ENCODE data around the gene TNFAIP2.

The TNFAIP2 gene

DNA sequence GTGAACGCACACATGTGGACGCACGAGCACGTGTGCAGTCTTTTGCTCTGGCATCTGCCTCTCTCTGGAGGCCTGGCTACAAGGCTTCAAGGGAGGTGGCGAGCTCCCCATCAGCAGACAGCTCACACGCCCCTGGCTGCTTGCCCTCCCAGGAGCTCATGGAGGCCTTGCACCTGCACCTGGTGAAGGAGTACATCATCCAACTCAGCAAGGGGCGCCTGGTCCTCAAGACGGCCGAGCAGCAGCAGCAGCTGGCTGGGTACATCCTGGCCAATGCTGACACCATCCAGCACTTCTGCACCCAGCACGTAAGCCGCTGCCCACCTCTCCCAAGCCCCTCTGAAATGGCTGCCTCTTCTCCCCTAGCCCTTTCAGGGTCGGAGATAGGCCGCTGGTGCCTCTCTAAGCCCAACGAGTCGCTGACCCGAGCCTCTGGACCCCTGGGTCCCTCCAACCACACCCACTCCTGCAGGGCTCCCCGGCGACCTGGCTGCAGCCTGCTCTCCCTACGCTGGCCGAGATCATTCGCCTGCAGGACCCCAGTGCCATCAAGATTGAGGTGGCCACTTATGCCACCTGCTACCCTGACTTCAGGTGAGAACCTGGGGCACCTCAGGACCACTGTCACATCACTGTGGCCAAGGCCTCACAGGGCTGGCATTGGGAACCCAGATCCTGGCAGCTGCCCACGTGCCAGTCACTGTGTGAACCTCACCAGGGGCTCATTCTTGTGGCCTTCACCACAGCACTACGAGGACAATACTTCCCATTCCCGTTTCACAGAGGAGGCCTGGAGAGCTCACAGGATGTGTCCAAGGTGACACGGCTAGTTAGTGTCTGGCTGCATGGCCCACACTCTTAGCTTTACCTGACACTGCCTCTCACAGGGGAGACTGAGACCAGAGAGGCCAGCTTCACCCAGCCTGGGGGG, 10.2 kb downstream of the TNFAIP2 start:
- DNase-seq (ENCODE audit: extremely low read depth in 1 of 2, low read depth in 1 of 2), result no peak

DNA sequence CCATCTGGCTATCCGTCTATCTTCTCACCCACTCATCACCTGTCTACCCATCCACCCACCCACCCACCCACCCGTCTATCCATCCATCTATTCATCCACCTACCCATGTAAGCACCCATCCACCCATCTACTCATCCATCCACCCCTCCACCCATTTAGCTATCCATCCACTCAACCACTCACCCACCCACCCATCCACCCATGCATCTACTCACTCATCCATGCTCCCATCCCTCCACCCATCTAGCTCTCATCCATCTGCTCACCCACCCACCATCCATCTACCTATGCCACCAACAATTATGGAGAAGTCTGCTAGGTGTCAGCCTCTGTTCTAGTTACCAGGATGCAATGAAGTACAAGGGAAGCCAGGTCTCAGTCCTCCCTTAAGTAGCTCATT, 11.1 kb downstream of the TNFAIP2 start:
- DNase-seq (ENCODE audit: extremely low read depth in 1 of 2, low read depth in 1 of 2), result no peak

DNA sequence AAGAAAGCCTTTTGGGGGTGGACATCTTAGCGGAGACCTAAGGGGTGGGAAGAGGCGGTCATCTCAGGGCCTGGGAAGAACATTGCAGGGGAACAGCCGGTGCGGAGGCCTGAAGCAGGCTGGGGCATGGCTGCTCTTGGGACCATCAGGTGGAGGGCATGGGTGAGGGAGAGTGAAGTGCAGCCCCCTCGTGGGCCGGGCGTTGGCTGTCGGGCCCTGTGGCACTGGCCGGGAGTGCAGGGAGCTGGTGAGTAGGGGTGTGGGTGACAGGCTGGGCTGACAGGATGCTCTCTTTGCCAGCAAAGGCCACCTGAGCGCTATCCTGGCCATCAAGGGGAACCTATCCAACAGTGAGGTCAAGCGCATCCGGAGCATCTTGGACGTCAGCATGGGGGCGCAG, 11.7 kb downstream of the TNFAIP2 start:
- no peak for DNase-seq (ENCODE audit: extremely low read depth in 1 of 2, low read depth in 1 of 2)

DNA sequence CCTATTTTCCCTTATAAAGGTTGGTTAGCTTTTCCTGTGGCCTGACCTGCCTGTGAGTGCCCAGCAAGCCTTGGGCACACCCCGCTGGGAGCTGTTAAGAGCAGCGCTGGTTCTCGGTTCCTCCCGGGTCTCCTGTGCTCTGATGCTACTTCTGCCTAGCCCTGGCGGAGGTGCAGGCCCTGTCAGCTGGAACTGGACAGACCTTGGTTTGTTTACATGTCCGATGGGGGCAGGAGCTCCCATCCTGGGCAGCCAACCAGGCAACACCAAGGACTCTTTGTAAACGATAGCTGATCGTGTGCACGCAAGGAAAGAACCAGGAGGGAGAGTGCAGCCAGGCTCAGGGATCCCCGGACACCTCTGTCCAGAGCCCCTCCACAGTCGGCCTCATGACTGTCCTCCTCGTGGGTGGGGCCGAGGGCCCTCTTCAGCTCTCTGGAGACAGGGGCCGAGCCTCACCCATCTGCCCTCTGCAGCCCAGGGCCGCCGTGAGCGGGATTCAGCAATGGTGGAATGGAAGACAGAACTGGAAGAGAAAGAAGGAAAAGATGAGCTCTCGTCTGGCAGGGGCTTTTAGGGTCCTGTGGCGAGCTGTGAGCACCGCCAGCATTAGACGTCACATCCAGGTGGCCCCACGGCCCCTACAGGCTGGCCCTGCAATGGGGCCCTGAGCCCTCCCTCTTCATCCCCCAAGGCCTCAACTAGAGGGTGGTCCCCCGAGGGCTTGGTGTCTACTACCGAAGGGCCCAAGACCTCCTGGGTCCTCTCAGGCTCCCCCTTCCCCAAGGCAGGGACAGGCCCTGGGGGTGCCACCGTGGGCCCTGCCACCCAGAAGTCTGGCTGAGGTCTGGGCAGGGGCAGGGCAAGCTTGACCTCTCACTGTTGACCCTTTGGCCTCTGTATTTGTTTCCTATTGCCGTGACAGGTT, 12.3 kb downstream of the TNFAIP2 start:
- DNase-seq (ENCODE audit: extremely low read depth in 1 of 2, low read depth in 1 of 2), result no peak

DNA sequence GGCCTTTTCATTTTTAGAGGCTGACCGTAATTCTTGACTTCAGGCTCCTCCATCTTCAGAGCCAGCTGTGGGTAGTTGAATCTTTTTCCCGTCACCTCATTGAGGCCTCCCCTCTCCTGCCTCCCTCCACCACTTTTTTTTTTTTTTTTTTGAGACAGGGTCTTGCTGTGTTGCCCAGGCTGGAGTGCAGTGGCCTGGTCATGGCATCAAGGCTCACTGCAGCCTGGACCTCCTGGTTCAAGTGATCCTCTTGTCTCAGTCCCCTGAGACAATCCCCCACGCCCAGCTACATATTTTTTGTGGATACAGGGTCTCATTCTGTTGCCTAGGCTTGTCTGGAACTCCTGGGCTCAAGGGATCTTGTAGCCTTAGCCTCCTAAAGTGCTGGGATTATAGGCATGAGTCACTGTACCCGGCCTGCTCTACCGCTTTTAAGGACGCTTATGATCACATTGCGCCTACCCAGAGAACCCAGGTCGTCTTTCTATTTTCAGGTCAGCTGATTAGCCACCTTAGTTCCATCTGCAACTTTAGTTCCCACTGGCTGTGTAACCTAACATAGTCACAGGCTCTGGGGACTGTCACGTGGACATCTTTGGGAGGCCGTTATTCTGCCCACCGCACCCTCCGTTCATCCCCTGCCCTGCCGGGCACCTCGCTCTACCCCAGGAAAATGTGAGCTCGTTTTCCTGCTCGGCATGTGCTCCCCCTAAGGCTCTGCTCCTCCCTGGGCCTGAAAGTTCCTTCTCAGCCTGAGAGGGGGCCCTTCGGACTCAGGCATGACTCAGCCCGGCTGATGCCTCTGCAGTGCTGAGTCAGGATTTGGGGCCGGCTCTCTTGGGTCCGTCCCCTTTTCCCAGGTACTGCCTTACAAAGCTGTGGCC, 13.4 kb downstream of the TNFAIP2 start:
- no peak for DNase-seq (ENCODE audit: extremely low read depth in 1 of 2, low read depth in 1 of 2)

- no peak for DNase-seq (ENCODE audit: extremely low read depth in 1 of 2, low read depth in 1 of 2)
These were observed 14.5 kb downstream of the TNFAIP2 start for GRCh38 chr14:103137689-103138300.

- no peak for DNase-seq (ENCODE audit: extremely low read depth in 1 of 2, low read depth in 1 of 2)
These were observed 15.3 kb downstream of the TNFAIP2 start for GRCh38 chr14:103138301-103139131.

- no peak for DNase-seq (ENCODE audit: extremely low read depth in 1 of 2, low read depth in 1 of 2)
These were observed 16.1 kb downstream of the TNFAIP2 start for GRCh38 chr14:103139132-103140025.

DNA sequence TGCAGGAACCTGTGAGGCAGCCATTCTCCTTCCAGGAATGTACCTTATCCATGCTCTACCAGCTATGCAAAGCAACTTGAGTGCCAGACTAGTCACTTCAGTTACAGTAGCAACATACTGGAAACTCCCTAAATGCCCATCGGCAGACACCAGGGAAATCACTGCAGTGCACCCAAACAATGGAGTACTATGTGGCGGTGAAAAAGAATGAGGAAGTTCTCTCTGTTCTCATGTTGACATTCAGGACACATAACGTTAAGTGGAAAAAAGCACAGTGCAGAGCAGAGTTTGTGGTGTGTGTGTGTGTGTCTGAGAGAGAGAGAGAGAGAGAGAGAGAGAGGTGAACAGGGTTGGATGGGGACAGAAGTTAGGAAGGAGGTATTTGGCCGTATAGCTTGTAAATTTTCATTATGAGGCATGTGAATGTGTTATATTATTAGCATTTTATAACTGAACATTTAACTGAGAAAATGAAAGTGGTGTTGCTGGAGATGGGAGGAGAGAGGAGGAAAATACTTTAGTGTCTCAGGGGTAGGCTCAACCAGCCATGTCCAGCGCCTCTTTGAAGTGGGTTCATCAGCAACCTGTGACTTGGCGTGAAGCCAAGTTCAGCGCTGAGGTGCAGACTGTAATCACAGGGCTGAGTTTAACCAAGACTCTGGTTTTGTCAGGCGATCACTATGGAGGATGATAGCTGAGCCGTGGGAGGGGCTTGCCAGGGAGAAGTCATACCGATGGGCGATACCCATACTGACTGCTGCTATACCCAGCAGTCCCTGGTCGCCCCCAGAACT, 17.3 kb downstream of the TNFAIP2 start:
- DNase-seq (ENCODE audit: extremely low read depth in 1 of 2, low read depth in 1 of 2), result no peak

GRCh38 chr14:103141117-103141796, 18.0 kb downstream of the TNFAIP2 start:
- DNase-seq (ENCODE audit: extremely low read depth in 1 of 2, low read depth in 1 of 2), result no peak

DNA sequence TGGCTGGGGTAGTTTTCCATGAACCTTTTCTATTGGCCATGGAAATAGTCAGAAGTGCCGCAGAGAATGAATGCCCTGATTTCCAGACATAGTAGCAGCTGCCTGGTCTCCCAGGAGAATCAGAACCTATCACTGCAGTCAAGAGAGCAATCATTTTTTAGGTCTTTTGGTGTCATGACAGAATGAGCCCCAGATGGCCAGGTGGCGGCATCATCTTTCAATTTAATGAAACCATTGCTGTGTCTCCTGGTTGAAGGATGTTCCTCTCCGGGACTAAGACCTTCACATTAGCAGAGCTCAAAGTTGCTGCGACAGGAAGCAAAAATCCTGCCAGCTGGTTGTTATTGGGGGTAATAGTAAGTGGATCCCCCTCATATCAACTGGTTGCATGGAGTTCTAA, 18.8 kb downstream of the TNFAIP2 start:
- DNase-seq (ENCODE audit: extremely low read depth in 1 of 2, low read depth in 1 of 2), result no peak

DNA sequence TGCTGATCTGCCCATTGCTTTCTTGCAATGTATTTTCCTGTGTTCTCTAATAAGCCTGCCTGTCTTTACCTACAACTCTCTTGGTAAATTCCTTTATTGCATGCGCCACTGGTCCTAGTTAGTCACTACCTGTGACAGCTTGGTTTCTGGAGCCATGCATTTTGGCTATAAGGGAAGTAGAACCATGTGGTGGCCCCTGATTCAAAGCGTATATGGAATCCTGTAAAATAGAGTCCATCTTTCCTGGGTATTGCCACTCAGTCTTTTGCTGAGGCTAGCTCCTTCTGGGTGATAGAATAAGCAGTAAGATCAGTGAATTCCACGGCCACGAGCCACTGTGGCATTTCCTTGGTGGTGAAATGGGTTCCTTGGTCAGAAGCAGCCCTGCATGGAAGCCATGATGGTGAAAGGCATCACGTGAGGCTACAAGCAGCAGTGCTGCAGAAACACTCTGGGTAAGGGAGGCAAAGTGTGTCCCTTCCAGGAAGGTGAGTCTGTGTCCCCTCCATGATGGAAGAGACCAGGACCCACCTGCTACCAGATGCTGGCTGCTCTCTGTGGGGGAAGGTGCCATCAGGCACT, 19.6 kb downstream of the TNFAIP2 start:
- DNase-seq (ENCODE audit: extremely low read depth in 1 of 2, low read depth in 1 of 2), result no peak

DNA sequence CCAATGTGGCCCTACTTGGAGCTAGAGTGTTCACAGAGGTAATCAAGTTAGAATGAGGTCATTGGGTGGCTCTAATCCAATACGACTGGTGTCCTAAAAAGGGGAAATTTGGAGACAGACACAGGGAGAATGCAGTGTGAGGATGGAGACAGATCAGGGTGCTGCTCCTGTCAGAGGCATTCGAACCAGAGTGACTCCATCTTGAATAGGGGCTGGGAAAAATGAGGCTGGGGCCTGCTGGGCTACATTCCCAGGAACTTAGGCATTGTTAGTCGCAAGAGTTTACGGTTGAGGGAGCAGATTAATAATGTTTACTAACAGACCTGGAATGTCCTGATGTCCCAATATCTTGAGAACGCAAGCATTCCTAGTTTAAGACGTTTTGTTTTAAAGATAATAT, 20.2 kb downstream of the TNFAIP2 start:
- no peak for DNase-seq (ENCODE audit: extremely low read depth in 1 of 2, low read depth in 1 of 2)

GRCh38 chr14:103144085-103144484, 20.8 kb downstream of the TNFAIP2 start:
- no peak for DNase-seq (ENCODE audit: extremely low read depth in 1 of 2, low read depth in 1 of 2)

DNA sequence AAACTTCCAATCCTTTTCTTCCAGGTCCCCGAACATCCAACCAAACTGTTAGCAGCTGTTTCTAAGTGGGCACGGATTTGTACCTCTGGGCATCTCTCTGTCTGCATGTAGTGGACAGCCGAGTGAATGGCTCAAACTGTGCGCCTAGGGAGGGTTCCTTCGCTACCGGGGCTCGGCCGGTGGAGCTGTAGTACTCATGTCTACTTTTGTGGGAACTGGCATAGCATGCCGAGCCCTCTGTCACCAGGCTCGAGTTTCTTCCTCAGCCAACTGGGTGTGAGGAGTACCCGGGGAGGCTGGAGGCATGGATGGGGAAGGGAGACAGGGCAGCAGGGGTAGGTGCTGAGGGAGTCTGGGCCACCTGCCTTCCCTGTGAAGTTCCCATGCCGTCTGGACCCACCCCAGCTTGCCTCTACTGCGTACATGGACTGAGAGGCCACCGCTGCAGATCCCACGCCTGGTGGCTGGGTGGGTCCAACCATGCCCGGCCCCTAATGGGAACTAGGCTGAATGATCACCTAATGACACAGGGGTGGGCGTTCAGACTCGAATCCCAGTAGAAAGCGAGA, 23.0 kb downstream of the TNFAIP2 start:
- DNase-seq (ENCODE audit: extremely low read depth in 1 of 2, low read depth in 1 of 2), result no peak

Measured in activated CD8-positive, alpha-beta memory T cell treated with anti-CD3 and anti-CD28 coated beads for 1 hour (primary cell).